Chondrocyte (in vitro differentiated cells): ENCODE results near the gene UBE4B. TPM values are rescaled to one million over a fixed set of nuclear protein-coding genes. Genes with fewer than 3 reads are reported as not detected.
"Not testable (repeated sequence)": the region's sequence is repeated elsewhere in the genome, so short reads cannot be mapped to it uniquely, and the experiment has no call there.

Experiments
- DNase-seq: peaks from one replicate; pipeline ENCODE4 v3.0.0; 2021; ENCODE audit warnings: mixed read lengths, low spot score
- H3K27ac Mint-ChIP-seq: one replicate; pipeline ENCODE4 v1.8.0; 2021; ENCODE audit warnings: mild to moderate bottlenecking, moderate library complexity, mixed read lengths; ENCODE audit not compliant: unreplicated experiment
- H3K27me3 Mint-ChIP-seq: 2 replicates; pipeline ENCODE4 v1.8.0; 2021; ENCODE audit warnings: low read depth, mixed read lengths
- H3K36me3 Mint-ChIP-seq: 2 replicates; pipeline ENCODE4 v1.8.0; 2021; ENCODE audit warnings: low read depth, mixed read lengths
- H3K4me1 Mint-ChIP-seq: 2 replicates; pipeline ENCODE4 v1.8.0; 2021; ENCODE audit warnings: low read depth, mild to moderate bottlenecking, mixed read lengths
- H3K4me3 Mint-ChIP-seq: one replicate; pipeline ENCODE4 v1.8.0; 2021; ENCODE audit warnings: mild to moderate bottlenecking, moderate library complexity, mixed read lengths; ENCODE audit not compliant: unreplicated experiment
- H3K9me3 Mint-ChIP-seq: 2 replicates; pipeline ENCODE4 v1.8.0; 2021; ENCODE audit warnings: low read depth, mixed read lengths
- CTCF ChIP-seq: fragments of 200-600 bp; sonication (generic); IDR thresholded peaks from 2 replicates; pipeline ENCODE4 v1.5.0; 2021; ENCODE audit warnings: antibody characterized with exemption, mild to moderate bottlenecking, moderate library complexity
- total RNA-seq: library from RNA; stranded (reverse); gene quantifications from 3 replicates; pipeline ENCODE4 v1.2.1, GENCODE V29; 2021

The UBE4B gene
- total RNA-seq, 1 donor from 2014 or later, result 47.1 TPM

GRCh38 chr1:10212476-10212875, 179.7 kb downstream of the UBE4B start:
- Mint-ChIP-seq H3K27ac (peak overlapping the region; percentile 98), H3K4me3 (peak overlapping the region; percentile 94), H3K9me3 (no peaks in the 10 kb centered on the region), H3K4me1 (peaks cover 49% of the 10 kb centered on the region), H3K36me3 (no peaks in the 10 kb centered on the region), H3K27me3 (no peaks in the 10 kb centered on the region)
- DNase-seq, result no peak
- TF ChIP-seq CTCF, result no peak

DNA sequence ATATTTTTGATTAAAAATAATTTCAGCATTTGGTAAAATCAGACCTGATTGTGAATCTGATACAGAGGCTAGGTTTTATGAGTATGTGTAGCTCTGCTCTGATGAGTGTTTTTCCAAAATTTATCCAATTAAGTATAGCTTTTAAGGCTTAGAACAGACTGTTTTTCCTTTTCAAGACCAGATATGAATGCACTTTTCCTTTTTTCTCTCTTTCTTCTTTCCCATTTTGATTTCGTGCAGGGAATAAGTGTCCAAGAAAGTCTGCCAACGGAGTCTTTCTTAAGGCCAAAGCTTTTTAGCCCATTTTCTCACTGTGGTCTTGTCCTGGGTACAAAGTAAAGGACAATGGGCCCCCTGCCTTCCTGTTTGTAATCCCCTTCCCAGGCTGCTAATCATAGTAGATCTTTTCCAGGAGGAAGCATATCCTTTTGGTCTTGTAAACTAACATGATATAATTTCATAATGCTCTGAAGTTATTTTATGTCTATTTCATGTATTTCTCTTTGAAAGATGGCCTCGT, 180.5 kb downstream of the UBE4B start:
- Mint-ChIP-seq H3K4me3 (no peak overlapping the region), H3K4me1 (peaks cover 57% of the 10 kb centered on the region), H3K27me3 (no peaks in the 10 kb centered on the region), H3K9me3 (no peaks in the 10 kb centered on the region), H3K27ac (peak overlapping the region; percentile 87), H3K36me3 (no peaks in the 10 kb centered on the region)
- no peak for TF ChIP-seq CTCF
- no peak for DNase-seq

- H3K4me1 Mint-ChIP-seq, result peaks cover 58% of the 10 kb centered on the region
These were observed 183.5 kb downstream of the UBE4B start for GRCh38 chr1:10216090-10216749.

GRCh38 chr1:10217748-10218441, 185.1 kb downstream of the UBE4B start:
- no peak for TF ChIP-seq CTCF
- no peaks in the 10 kb centered on the region for H3K27me3 Mint-ChIP-seq
- H3K4me3 Mint-ChIP-seq, result no peak overlapping the region
- H3K36me3 Mint-ChIP-seq, result no peaks in the 10 kb centered on the region
- H3K4me1 Mint-ChIP-seq, result peaks cover 56% of the 10 kb centered on the region
- H3K9me3 Mint-ChIP-seq, result no peaks in the 10 kb centered on the region
- DNase-seq, result no peak
- peak overlapping the region; percentile 43 for H3K27ac Mint-ChIP-seq

More at GRCh38 chr1:10216090-10216749, 183.5 kb downstream of the UBE4B start:
- Mint-ChIP-seq H3K36me3 (no peaks in the 10 kb centered on the region), H3K9me3 (no peaks in the 10 kb centered on the region), H3K4me3 (no peak overlapping the region), H3K27me3 (no peaks in the 10 kb centered on the region), H3K27ac (peak overlapping the region; percentile 17)
- no peak for DNase-seq
- TF ChIP-seq CTCF, result no peak

DNA sequence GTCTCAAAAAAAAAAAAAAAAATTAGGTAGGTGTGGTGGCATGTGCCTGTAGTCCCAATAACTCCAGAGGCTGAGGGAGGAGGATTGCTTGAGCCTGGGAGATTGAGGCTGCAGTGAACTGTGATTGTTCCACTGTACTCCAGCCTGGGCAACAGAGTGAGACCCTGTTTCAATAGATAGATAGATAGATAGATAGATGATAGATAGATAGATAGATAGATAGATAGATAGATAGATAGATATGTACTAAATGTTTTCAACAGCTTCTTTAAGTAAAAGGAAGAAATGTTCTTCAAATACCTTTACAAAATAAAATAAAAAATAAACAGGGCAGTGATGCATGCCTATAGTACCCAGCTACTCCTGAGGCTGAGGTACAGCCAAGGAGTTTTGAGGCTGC, 187.4 kb downstream of the UBE4B start:
- Mint-ChIP-seq H3K4me3 (no peak overlapping the region), H3K27ac (no peak overlapping the region), H3K4me1 (peaks cover 43% of the 10 kb centered on the region), H3K36me3 (no peaks in the 10 kb centered on the region), H3K9me3 (no peaks in the 10 kb centered on the region), H3K27me3 (no peaks in the 10 kb centered on the region)
- DNase-seq, result no peak
- TF ChIP-seq CTCF, result no peak

- not testable (repeated sequence) for H3K4me3 Mint-ChIP-seq, H3K9me3 Mint-ChIP-seq, DNase-seq, H3K36me3 Mint-ChIP-seq, H3K27ac Mint-ChIP-seq, H3K27me3 Mint-ChIP-seq
- H3K4me1 Mint-ChIP-seq, result peaks cover 44% of the 10 kb centered on the region
These were observed 187.9 kb downstream of the UBE4B start for GRCh38 chr1:10220657-10221056.
